Dedifferentiated amniotic fluid mesenchymal stem cell (primary cell): ENCODE results near the gene ORM2.
"Not testable (repeated sequence)": the region's sequence is repeated elsewhere in the genome, so short reads cannot be mapped to it uniquely, and the experiment has no call there.

Experiments
- DNase-seq: peaks from one replicate; pipeline ENCODE4 v3.0.0-alpha.2; 2016; ENCODE audit errors: extremely low spot score

Gene ORM2

DNA sequence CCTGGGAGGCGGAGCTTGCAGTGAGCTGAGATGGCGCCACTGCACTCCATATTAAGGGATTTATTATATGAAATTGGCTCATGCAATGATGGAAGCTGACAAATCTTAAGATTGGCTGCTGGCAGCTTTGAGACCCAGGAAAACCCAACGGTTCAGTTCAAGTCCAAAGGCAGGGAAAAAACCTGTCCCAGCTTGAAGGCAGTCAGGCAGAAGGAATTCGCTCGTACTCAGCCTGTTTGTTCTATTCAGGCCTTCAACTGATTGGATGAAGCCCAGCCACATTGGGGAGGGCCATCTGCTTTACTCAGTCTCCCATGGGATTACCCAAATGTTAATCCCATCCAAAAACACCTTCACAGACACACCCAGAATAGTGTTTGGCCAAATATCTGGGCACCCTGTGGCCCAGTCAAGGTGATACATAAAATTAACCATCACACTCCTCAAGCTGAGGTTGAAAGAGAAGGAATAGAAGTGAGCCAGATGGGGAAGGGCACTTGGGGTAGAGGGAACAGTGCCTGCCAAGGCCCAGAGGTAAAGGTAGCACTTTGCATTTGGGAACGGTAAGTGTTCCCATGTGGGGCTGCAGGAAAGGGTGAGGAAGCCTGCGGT, 15.3 kb upstream of the ORM2 start:
- DNase-seq = no peak

DNA sequence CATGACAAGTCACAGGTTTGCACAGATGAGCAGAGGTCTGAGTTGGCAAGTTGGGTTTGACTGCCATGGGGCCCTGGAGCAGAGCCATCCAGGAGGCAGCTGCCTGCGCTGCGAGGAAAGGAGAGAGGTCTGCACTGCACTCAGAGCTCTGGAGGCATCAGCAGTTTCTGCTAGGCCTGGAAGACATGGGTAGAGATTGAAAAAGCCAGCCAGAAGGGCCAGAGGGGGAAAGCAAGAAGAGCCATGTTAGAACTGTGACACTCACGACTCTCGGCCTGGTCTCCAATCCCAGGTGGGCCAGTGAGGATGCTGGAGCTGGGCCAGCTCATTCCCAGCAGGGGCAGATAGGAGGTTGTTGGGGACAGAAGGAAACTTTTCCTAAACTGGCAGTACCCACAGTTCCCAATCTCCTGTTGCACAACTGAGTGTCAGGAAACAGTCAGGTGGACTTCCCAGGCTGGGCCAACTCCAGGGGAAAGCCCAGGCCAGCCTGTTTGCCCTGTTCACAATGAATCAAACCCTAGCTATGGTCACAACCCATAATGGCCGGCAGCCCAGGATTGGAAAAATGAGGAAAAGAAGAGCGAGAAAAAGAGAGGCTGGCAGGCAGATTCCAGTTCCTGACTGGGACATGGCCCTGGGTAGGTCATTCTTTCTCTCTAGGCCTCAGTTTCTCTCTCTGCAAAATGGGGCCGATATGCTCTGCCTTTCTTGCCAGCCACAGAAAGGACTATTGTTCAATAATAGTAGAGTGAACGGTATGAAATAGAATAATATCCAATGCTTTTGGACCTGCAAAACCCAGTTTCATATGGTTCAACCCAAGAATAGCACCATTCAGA, 14.6 kb upstream of the ORM2 start:
- DNase-seq = no peak

DNA sequence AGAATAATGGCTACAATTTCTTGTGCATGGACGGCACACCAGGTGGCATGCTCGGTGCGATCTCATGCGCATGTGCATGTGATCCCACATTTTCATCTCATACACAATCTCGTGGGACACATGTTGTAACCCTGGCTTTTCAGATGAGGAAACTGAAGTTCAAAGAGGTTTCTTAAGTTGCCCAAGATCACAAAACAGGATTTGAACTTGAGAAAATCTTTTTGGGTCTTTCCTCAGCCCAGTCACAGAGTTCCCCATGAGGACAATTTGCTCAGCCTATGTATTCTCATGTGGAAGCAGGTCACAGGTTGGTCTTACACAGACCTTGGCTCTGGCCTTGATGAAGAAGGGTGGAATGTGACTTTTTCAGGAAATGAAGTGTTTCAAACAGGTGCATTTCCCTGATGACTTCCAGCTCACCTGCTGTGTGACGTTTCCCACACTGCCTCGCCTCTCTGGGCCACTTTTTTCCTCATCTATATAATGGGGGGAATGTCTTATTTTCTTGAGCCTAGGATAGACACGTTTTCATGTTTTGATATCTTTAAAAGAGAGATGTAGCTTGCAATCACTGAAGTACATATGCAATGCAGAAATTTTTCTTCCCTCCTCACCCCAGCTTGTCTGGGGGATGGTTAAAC, 13.8 kb upstream of the ORM2 start:
- DNase-seq = no peak

DNA sequence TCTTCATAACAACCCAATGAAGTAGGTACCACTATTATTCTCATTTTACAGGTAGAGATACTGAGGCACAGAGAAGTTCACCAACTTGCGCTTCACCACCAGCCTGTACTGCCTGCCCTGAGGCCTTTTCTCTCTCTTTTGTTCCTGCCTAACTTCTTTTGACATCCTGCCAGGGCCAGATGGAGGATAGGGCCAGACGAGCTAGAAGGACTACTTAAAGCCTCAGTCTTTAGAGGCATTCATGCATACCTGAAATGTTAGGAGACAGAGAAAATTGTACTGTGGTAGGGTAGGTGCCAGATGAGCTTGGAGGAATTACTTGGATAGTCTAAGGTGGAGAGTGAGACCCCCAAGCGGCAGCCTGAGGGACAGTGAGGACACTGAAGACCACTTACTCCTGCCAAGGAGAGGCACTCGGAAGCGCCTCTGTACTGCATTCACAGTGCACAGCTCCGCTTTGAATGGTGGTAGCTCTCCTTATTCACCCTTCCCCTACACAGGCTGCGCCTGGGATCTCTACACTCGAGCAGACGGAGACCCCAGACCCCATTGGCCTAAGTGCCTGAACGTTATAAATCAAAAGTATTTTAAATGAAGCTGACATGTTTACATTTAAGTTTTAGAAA, 13.0 kb upstream of the ORM2 start:
- DNase-seq = no peak

DNA sequence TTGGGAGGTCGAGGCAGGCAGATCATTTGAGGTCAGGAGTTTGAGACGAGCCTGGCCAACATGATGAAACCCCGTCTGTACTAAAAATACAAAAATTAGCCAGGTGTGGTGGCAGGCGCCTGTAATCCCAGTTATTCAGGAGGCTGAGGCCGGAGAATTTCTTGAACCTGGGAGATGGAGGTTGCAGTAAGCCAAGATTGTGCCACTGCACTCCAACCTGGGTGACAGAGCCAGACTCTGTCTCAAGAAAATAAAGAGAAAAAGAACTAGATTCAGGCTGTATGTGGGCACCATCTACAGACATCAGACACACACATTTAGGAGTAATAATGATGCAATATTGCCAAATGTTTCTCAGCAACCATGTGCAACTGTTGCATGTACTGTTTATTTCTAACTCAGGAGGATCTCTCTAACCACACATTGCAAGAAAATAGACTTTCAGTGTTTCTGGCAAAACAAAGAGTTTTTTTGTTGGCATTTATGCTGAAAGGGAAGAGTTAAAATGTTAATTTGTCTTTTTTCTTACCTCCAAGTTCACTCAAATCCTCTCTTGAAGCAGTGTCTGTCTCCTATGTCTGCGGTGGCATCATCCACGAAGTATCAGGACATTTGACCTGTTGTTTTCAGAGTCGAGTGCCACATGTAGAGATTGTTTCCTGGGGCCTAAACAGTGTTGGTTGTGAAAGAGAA, 11.9 kb upstream of the ORM2 start:
- peak; percentile 86 for DNase-seq

DNA sequence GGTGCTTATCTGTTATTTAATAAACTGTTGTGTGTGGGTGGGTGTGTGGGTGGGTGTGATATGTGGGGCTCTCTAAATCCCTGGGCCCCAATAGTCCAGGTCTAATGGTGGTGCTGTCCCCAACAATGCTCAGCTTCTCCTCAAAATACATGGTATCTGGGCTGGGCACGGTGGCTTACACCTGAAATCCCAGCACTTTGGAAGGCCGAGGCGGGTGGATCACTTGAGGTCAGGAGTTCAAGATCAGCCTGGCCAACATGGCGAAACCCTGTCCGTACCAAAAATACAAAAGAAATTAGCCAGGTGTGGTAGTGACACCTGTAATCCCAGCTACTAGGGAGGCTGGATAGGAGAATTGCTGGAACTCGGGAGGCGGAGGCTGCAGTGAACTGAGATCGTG, 11.3 kb upstream of the ORM2 start:
- no peak for DNase-seq

DNA sequence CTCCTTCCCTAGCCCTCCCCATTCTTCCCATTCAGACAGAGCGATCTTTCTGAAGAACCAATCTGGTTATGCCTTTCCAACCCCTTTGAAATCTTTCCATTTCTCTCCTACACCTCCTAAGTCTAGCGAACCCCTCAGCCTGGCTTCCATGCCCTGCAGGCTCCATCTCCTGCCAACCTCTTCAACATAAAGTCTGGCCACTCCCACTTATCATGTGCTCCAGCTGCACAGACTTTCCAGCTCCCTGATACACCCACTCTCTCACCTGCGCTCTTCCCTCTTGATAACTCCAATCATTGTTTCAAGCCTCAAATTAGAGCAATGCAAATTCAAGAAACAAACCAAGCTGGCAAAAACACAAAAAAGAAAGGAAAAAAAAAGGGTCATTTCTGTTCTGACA, 10.5 kb upstream of the ORM2 start:
- DNase-seq = no peak

DNA sequence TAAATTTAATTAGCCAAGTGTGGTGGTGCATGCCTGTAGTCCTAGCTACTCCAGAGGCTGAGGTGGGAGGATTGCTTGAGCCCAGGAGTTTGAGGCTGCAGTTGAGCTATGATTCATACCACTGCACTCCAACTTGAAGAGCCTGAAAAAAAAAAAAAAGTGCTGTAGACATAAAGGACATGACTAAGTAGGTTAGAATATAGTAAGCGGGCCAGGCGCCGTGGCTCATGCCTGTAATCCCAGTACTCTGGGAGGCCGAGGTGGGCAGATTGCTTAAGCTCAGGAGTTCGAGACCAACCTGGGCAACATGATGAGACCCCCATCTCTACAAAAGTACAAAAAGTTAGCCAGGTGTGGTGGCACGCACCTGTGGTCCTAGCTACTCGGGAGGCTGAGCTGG, 9.0 kb upstream of the ORM2 start:
- not testable (repeated sequence) for DNase-seq

DNA sequence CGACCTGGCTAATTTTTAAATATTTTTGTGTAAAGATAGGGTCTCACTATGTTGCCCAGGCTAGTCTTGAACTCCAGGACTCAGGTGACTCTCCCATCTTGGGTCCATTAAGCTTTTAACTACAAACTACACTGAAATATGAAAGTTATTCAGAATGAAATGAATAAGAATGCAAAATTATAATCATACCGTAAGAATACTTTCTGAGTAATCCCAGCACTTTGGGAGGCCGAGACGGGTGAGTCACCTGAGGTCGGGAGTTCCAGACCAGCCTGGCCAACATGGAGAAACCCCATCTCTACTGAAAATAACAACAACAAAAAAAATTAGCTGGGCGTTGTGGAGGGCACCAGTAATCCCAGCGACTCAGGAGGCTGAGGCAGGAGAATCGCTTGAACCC, 7.9 kb upstream of the ORM2 start:
- DNase-seq = peak; percentile 46

DNA sequence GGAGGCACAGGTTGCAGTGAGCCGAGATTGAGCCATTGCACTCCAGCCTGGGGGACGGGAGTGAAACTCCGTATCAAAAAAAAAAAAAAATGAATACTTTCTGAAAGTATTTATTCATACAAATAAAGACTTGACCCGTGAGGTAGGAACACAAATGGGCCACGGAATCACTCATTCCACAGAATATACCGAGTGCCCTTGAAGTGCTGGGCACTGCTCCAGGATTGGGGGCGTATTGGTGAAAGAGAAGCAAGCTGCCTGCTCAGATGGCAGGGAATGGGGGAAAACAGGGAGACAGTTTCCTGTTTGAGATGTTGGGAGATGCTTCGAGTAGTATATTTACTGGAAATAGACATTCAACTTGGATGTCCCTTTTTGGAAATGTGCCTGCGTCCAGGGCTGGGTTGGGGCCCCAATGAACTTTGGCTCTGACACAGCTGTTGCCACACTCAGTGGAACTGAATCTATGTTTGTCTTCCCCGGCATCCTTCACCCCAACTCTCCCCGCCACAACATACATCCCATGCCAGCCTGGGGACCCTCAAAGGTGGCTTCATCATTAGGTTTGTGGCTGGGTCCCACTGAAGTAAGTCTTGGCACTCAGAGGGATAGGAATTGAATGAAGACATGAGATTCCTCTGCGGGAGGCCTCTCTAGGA, 7.4 kb upstream of the ORM2 start:
- not testable (repeated sequence) for DNase-seq

DNA sequence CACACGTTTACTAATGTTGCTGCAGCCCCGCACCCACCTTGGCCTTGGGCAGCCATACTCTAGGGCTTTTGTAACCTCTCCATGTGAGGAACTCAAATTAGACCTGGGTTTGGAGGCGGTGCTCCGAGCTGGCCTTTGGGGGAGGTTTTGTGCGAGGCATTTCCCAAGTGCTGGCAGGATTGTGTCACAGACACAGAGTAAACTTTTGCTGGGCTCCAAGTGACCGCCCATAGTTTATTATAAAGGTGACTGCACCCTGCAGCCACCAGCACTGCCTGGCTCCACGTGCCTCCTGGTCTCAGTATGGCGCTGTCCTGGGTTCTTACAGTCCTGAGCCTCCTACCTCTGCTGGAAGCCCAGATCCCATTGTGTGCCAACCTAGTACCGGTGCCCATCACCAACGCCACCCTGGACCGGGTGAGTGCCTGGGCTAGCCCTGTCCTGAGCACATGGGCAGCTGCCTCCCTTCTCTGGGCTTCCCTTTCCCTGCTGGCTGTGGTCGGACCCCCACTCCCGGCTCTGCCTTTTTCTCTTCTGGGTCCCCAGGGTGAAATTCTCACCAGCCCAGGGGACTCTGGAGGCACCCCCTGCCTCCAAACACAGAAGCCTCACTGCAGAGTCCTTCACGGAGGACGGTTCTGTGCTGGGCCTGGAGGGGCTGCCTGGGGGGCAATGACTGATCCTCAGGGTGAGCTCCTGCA, 6.7 kb upstream of the ORM2 start, which contains the start of gene ORM1:
TSS of gene ORM1 (plus strand) at position 268 of the 701 bp plus-strand sequence. CDS start at position 304, 36 bp downstream.
- DNase-seq = not testable (repeated sequence)

DNA sequence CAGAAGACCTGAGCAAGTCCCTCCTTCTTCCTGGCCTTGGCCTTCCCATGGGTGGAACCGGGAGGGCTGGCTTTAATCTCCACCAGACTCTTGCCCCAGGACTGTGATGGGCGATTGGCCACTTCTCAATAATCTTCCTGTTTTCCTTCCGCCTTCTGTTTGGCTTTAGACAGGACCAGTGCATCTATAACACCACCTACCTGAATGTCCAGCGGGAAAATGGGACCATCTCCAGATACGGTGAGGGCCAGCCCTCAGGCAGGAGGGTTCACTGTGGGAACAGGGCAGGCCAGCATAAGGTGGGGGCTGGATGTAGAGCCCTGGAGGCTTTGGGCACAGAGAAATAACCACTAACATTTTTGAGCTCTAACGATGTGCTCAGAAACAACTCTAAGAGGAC, 5.8 kb upstream of the ORM2 start:
- not testable (repeated sequence) for DNase-seq

DNA sequence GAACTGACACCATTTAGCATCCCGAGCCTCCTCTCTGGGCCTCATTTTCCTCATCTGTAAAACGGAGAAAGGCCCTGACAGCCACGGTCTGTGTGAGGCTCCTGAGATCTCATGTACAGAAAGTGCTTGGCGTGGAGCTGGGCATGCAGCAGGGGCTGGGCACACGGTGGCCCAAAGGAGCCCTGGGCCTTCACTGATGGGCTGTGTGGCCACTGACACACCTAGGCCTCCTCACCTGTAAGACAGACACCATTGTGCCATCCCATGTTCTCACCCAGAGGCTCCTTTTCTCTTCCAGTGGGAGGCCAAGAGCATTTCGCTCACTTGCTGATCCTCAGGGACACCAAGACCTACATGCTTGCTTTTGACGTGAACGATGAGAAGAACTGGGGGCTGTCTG, 5.2 kb upstream of the ORM2 start:
- no peak for DNase-seq

DNA sequence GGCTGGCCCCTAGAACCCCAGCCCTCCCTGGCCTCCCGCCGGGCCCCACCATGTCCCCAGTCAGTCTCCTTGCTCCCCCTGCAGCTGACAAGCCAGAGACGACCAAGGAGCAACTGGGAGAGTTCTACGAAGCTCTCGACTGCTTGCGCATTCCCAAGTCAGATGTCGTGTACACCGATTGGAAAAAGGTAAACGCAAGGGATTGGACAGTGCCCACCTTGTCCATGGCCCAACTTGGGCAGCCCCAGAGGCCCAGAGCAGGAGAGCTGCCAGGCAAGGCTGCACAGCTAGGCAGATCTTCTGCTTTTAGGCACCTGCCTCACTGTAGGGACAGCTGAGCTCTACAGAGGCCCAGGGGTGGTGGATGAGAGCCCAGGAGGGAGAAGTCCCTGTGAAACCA, 4.7 kb upstream of the ORM2 start:
- not testable (repeated sequence) for DNase-seq

DNA sequence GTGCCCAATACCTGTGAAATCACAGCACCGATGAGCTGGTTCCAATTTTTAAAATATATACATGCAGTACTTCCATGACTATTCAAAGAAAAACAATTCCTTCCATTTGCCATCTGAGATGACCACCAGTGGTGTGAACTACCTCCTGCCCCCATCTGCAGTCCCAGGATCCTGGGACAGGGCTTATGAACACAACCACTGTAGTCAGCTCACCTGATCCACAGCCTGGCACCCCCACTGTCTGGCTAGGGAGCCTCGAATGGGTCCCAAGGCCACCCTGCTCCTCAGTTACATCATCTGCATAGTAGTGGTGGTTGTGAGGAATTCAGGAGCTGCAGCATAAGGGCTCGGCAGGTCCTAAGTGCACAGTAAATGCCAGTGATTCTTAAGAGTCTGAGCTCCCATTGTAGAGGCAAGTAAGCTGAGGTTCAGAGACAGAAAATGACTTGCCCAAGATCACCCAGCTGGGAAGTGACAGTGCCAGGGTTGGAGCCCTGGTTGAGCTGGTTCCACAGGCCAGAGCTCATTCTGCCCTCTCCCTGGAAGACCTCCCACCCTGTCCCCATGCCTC, 3.9 kb upstream of the ORM2 start:
- not testable (repeated sequence) for DNase-seq

DNA sequence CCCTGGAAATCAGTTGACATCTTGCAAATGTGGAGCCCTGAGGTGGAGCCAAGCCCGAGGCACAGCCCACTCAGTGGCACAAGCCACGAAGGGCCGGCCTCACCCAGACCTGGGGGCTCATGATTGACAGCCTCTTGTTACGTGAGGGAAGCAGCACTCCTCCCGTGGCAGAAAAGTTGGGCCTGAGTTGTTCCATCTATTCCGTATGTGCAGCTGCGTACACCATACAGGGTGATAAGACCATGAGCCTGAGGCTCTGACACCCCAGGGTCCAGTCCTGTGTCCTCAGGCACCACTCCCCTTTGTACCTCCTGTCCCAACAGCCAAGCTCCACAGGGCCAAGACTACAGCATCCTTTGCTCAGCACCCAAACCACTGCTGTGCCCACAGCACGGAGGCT, 1.9 kb upstream of the ORM2 start:
- DNase-seq = no peak

DNA sequence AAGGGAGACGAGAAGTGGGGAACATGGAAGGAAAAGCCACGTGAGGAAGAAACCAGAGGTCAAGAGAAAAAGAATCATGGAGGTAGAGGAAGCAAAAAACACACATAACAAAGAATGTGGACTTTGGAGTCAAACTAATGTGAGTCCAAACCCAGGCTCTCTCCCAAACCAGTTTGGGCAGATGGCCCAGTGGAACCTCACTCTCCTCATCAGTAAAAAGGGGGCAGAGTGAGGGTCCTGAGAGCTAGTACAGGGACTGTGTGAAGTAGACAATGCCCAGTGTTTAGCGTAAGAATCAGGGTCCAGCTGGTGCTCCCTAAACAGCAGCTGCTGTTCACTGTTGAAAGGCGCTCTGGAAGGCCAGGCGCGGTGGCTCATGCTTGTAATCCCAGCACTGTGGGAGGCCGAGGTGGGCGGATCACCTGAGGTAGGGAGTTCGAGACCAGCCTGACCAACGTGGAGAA, 1.3 kb upstream of the ORM2 start:
- DNase-seq = not testable (repeated sequence)

DNA sequence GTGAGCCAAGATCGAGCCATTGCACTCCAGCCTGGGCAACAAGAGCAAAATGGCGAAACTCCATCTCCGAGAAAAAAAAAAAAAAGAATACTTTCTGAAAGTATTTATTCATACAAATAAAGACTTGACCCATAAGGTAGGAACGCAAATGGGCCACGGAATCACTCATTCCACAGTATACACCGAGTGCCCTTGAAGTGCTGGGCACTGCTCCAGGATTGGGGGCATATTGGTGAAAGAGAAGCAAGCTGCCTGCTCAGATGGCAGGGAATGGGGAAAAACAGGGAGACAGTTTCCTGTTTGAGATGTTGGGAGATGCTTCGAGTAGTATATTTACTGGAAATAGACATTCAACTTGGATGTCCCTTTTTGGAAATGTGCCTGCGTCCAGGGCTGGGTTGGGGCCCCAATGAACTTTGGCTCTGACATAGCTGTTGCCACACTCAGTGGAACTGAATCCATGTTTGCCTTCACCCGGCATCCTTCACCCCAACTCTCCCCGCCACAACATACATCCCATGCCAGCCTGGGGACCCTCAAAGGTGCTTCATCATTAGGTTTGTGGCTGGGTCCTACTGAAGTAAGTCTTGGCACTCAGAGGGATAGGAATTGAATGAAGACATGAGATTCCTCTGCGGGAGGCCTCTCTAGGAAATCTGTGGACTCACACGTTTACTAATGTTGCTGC, 588 bp upstream of the ORM2 start:
- DNase-seq = not testable (repeated sequence)

DNA sequence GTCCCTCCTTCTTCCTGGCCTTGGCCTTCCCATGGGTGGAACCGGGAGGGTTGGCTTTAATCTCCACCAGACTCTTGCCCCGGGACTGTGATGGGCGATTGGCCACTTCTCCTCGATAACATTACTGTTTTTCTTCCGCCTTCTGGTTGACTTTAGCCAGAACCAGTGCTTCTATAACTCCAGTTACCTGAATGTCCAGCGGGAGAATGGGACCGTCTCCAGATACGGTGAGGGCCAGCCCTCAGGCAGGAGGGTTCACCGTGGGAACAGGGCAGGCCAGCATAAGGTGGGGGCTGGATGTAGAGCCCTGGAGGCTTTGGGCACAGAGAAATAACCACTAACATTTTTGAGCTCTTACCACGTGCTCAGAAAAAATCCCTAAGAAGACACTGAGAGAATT, 967 bp downstream of the ORM2 start:
- no peak for DNase-seq
